HuH-7 (cell line): ENCODE data around the gene MARCO.
"Not testable (repeated sequence)": the region's sequence is repeated elsewhere in the genome, so short reads cannot be mapped to it uniquely, and the experiment has no call there.

Experiments used
- DNase-seq: peaks from one replicate; pipeline ENCODE4 v3.0.0; 2011; ENCODE audit warnings: low spot score

Gene MARCO

DNA sequence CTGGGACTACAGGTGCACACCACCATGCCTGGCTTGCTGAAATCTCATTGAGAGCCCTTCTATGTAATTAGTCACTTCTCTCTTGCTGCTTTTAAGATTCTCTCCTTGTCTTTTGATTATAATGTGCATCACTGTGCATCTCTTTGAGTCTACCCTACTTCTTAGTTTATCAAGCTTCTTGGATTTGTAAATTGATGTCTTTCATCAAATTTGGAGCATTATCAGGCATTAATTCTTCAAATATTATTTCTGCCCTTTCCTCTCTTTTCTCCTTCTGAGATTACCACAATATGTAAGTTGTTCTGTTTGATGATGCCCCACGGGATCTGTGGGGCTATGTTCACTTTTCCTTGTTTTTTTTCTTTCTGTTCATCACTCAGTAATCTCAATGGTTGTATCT, 9.0 kb upstream of the MARCO start:
- no peak for DNase-seq

DNA sequence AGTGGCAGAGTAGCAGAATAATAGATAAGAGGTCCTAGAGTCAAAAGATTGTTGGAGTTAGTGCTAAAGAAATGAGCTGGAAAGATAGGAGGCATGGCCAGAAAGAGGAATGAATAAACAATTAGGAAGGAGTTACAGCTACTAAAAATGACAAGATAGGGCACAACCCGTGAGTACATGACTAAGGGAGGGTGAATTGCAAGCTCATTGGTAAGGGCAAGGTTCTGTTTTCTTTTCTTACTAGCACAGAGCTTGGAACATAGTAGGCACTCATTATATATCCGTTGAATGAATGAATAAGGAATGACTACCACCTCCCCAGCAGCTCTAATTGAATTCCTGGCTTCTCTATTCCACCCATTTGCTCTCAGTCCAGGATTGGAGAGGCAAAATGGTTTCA, 5.7 kb upstream of the MARCO start:
- DNase-seq, result no peak

DNA sequence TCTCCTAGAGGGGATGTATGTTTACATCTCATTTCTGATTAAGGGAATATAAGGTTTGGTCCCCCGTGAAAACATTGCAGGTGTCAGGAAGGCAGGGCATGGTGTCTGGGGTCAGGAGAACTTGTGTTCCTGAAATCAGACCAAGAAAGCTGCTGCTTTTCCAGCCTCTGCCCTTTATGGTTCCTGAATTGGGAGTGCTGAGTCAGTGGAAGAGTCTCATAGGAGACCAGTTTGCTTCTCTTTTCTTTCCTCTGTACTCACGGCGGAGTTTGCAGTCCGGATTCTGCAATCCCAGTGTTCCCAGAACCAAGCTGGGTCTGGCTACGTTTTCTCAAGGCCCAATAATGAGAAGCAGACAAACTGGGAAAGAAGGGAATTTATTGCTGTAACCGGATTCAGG, 5.1 kb upstream of the MARCO start:
- DNase-seq, result no peak

DNA sequence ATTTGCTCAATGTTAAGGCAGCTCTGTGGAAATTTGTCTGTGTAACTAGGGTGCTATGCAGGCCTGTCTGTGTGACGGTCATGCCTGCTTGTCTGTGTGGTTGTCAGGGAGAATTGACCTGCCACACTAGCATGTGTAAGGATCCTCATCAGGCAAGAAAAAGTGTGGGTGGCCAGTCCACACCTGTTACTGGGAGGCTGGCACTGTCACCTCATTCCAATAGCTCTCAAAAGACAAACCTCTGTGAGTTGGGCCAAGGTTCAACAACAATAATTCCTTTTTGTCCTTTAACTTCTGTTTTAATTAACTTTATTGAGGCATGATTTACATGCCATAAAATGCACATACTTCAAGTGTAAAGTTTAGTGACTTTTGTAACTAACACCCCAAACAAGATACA, 4.2 kb upstream of the MARCO start:
- DNase-seq, result no peak

DNA sequence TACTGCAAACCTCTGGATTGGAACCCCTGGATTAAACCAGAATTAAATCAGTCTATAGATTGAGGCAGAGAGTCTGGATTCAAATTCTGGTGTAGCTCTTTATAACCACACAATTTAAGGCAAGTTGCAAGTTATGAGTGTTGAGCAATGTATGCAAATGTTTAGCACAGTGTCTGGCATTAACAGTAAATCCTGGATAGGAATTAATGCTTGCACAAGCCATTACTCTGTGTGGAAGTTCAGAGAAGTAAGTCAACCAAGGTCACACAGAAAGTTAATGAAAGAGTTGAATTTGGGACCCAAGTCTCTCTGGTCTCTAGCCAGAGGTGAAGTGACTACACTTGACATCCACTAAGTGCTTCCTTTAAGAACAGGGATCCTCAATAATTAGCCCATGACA, 2.0 kb upstream of the MARCO start:
- DNase-seq, result no peak

DNA sequence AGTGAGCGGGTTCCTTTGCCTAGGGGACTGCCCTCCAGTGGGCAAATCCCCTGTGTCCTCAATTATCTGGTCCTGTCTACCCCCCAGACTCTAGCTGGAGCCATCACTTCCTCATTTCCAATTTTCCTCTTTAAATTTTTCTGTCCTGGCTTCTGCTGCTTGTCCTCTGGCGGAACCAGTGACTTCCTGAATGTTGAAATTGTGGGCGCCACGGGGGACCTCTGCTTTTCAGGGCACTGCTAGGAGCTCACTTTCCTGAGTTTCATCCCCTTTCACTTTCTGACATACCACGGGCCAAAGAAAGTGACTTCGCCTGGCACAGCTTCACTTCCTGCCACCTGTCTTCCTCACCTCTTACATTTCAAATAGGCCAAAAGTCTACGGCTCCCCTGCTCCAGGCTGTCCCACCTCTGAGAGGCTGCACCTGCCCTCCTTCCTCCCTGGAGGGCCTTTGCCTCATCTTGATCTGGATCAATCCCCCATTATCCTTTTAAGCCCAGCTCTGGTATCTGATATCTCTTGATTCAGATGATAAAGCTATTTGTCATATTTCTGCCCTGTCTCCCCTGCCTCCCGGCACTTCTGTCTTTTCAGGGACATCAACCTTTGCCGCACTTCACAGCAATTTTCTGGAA, 1.4 kb upstream of the MARCO start:
- no peak for DNase-seq

DNA sequence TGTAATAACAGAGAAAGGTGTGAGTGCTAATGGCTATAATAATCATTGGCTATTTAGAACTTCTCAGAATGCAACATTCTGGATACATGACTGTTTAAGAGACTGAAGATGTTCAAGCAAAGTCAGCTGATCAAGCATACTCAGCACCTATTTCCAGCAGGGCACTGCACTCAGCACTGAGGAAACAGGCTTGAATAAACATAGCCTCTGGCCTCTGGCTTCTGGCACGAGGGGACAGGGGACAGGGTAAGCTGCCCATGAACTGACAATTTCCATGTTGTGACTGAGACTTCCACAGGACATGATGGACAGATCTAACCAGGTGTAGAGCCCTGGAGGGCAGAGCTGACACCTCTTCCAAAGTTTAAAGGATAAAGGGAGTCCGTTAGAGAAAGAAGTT, 1.3 kb downstream of the MARCO start:
- DNase-seq, result peak; percentile 15

DNA sequence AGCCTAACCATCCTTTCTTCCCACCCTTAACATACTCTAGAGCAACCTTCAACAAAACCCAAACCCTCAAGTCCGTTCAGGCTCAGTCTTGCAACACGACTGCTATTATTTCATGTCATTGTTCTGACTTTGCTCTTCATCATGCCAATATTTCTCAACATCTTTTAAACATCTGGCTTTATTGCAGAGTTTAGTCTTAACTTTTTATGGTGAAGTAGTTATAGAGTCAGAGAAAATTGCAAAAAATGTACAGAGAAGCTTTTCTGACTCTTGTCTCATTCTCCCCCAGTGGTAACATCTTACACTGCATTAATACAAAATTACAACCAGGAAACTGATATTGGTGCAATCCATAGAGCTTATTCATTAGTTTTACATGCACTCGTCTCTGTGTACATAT, 3.9 kb downstream of the MARCO start:
- DNase-seq, result no peak

DNA sequence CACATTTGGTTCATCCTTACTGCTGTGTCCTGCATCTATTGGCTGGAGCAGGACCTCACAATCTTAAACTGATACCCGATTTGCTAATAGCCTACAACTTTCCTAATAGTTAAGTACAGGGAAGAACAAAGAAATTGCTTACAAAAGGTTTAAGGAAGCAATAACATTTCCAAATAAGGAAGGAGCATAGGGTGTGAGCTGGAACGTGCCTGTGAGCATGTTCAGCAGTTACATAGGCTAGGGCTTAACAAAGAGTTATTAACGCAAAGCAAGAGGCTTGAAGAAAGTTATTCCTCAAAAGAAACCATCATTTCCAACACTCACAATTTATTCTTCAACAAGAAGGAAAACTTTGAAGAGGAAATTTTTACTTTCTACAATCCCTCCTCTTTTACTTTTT, 6.3 kb downstream of the MARCO start:
- not testable (repeated sequence) for DNase-seq

DNA sequence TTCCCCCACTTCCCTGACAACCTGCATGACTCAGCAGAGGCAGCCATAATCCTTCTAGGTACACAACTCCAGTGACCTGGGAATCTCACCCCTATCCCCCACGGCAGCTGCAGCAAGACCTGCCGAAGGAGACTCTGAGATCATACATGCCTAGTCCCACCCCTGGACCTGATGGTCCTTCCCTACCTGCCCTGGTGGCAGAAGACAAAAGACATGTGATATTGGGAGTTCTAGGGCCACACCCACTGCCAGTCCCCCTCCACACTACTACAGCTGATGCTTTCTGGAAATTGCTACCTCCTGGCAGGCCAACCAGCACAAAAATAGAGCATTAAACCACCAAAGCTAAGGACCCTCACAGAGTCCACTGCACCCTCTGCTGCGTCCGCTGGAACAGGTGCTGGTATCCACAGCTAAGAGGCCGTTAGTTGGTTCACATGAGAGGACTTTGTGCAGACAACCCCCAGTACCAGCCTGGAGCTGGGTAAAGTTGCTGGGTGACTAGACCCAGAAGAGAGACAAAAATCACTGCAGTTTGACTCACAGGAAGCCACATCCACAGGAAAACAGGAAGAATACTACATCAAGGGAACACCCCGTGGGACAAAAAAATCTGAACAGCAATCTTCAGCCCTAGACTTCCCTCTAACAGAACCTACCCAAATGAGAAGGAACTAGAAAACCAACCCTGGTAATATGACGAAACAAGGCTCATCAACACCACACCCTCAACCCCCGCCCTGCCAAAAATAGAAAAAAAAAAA, 12.5 kb downstream of the MARCO start:
- no peak for DNase-seq

DNA sequence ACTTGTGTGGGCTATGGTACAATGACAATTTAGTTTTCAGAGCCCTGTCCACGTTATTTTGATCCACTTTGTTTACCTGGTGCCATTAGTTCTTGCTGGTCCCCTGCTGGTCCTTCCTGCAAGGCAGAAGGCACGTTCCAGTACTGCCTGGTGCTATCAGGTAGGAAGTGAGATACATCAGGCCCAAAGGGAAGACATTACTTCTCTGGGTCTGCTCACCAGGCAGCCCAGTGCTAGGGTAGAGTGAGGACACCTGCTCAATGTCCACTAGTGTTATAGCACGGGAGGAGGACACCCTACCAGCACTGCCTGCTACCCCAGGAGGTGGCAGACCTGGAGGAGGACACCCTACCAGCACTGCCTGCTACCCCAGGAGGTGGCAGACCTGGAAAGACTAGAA, 23.7 kb downstream of the MARCO start:
- no peak for DNase-seq

DNA sequence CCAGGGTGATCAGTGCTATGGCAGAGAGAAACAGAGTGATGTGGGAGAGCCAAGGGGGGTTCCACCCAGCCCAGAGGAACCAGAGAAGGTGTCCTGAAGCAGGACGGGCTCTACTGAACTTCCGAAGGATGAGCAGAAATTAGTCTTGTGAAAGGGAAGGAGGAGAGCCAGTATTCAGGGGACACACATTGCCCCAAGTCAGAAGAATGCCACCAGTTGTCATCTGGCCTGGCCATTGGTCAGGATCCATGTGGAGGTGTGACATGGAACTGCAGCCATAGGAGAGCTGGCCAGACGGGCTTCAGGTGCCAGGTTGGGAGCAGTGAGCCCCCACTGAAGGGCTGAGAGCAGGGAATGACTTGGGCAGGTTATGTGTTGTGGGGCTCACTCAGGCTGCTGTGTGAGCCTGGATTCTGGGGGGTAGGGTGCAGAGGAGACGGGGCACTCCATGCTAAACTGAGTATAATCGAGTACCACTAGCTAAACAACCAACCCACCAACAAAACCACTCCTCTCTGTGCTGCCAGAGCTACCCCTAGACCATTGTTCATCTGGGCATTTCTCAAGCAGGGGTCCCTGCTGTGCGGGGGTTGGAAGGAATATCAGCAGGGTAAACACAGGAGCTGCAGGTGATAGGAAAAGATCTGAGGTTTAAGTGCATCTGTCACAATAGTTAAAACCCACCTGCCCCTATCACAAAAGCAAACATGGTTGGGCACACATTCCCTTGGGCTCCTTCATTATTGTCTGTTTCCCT, 25.3 kb downstream of the MARCO start:
- no peak for DNase-seq

DNA sequence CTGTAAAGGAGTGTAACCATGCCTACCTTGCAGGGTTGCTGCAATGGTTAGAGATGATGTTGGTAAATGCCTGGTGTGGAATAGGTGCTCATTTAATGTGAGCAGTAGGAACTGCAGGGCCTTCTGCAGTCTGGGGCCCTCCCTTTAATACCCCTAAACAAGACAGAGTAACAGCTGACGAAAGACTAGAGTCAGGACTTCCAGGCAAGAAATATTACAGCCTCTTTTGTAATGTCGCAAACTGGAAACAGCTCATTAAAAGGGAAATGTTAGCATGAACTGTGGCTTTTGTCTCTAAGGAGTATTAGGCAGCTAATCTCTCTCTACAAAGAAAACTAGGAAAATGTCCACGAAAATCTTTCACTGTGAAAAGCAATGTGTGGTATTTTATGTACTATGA, 26.0 kb downstream of the MARCO start:
- DNase-seq, result no peak

DNA sequence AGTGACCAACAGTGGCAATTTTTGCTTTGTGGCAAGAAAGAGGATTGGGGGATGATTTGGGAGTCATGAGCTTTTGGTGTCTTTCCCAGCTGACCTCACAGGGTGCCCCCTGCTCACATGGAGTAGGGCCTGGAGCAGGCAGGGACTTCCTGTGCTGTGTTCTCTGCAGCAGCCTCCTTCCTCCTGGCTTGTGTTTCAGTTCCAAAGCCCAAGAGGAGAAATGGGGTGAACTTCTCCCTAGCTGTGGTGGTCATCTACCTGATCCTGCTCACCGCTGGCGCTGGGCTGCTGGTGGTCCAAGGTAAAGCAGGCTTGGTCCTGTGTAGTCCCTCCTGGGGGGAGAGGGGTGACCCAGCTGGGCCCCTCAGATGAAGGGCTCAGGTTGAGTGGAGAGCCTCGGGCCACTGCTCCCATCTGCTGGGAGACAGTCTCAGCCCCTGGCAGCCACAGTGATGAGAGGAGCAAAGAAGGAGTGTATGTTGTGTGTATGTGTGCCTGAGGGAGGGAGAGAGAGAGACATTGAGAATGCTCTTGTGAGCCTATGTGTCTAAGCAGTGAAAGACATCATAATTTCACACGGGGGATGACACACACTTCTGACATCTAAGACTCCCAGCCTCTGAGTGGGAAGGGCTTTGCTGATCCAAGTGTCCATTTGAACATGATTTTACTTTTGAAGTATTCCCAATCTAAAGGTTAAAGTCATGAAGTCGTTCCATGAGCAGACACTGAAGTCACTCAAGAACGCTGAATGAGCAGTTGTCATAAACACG, 27.2 kb downstream of the MARCO start:
- DNase-seq, result no peak

DNA sequence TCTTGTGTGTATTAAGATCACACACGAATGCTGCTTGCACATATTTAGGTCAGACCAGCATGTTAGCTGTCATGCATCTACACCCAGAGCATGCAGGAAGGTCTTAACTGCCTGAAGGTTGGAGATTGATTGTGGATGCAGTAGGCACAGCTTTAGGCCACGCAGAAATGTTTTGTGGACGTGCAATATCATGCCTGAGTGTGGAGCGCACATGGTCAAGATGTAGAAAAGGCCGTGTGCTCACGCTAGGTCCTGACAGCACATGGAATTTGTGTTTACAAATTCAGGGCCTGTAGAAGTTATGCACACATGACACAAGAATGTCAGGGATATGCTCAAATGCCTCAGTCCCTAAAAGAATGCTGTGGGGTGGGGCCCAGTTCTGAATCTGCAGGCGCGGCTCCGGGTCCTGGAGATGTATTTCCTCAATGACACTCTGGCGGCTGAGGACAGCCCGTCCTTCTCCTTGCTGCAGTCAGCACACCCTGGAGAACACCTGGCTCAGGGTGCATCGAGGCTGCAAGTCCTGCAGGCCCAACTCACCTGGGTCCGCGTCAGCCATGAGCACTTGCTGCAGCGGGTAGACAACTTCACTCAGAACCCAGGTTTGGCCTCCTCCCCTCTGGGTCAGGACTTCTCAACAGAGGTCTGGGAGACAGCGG, 27.9 kb downstream of the MARCO start:
- no peak for DNase-seq

DNA sequence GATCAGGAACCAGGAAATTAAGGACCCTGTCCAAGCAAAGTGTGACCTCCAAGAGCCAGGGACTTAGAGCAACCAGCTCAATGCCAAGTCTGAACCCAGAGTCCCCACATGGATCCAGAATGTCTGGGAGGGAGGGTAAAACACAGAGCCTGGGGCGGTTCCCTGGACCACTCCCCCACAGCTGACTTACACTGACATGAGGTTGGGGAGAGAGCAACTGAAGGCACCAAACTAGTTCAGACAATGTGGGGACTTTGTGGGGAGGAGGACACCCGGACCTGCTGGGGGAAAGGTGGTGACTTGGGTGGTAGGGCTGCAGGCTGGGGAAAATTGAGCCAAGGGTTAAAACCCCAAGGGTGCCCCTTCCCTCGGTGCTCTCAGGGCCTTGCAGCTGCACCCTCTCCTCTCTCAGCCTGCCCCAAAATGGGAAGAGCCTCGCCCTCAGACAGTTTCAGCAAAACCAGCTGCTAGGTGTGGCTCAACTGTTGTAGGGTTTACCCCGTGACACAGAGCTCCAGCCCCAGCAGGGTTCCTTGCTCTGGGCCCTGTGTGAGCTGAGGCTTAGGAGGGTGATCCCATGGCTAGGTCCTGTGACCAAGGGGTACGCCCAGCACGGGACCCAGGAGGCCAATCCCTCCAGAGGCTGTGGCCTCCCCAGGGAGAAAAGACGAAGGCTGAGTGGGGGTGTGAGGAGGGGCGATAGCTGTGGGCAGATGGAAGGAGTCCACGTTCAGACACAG, 28.6 kb downstream of the MARCO start:
- DNase-seq, result no peak

DNA sequence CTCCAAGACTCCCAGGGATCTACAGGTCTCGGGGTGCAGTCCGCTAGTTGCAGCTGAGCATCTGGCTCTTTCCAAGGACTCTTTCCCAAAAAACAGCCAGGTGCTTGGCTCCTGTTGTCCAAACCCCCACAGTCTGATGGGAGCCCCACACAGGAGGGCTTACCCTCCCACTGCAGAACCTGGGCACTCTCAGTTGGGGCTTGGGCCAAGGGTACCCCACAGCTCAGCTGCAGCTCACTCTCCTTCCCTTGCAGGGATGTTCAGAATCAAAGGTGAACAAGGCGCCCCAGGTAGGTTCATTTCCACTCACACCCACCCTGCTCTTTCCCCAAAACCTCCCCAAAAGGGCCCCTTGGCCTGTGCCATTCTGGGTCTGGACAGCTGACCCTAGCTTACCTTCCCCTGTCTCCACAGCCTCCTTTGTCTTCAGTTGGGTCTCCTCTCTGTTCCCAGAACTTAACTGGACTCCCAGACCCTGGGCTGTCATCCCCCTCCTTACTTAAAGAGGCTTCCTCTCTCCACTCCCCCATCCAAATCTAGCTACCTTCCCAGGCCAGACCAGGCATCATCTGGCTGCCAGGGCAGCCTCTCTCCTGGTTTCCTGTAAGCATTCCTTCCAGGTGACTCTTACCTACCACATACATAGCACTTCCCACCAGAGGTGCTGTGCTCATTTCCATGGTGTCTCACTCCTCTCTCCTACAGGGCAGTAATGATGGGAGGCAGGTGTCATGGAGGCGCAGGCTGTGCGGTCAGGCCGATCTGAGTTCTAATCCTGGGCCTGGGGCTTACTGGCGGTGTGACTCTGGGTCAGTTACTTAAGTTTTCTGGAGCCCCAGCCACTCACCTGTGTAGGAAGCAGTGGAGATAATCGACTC, 29.5 kb downstream of the MARCO start:
- DNase-seq, result no peak

DNA sequence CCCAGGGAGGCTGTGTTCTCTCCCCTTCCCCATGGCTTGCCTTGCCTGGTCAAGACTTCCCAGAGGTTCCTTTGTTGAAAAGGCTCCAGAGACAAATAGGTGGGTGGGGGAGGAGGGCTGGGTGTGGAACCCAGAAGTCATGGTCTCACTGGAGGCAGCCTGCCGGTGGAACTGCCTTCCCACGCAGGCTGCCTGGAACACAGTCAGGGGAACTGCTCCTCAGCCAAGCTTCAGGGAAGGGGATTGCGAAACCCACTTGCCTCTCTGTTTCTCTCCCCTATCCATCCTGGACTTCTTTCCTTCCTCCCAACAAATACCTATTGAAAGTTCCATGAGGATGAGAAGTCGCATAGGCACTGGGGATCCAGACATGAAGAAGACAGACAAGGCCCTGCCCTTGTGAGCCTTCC, 31.6 kb downstream of the MARCO start:
- no peak for DNase-seq

DNA sequence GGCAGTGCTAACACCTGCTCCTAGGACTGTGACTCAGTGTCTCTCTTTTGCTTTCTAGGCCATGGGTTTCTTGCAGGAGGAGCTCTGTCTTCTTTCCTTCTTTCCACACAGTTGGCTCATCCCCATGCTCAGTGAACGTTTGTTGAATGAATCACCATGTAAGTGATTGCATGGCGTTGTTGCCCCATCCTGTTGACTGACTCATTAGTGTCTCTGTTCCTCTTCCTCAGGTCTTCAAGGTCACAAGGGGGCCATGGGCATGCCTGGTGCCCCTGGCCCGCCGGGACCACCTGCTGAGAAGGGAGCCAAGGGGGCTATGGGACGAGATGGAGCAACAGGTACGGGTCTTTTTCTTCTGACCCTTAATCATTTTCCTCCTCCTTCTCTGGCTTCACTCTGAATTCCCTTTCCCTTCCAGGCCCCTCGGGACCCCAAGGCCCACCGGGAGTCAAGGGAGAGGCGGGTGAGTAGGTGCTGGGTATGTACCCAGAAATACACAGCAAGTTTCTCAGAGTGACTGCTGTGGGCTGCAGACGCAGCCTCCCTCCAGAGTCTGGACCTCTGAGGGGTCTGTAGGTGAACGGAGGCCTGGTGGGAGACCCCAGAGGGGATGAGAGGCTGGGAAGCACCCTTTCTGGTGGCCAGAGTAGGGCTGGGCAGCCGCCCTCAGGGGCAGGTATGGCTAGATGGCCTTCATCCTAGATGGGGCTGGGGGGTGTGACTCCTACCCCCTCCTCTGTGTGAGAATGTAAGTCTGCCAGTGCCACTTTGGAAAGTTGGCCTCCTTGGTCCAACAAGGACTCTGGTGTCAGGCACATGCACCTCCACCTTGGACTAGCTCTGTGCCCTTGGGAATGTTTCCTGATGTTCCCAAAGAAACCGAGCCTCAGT, 32.4 kb downstream of the MARCO start:
- no peak for DNase-seq
